VCaP (cell line): ENCODE results near the gene NEURL3.

Experiments used
- H3K27ac ChIP-seq: fragments of 450-650 bp; 2 replicates; pipeline ENCODE4 v1.5.1; 2017
- CTCF ChIP-seq: fragments of 450-650 bp; conservative IDR thresholded peaks from 2 replicates; pipeline ENCODE4 v1.5.1; 2017; ENCODE audit warnings: mild to moderate bottlenecking, moderate library complexity

Gene NEURL3

GRCh38 chr2:96525211-96525507 is 20.0 kb upstream of the NEURL3 start:
- TF ChIP-seq CTCF = no peak
- no peak overlapping the region for H3K27ac ChIP-seq

- no peak overlapping the region for H3K27ac ChIP-seq
- no peak for TF ChIP-seq CTCF
Measured at GRCh38 chr2:96524482-96525210, 19.5 kb upstream of the NEURL3 start.

- H3K27ac ChIP-seq = no peak overlapping the region
- TF ChIP-seq CTCF = no peak
Measured at GRCh38 chr2:96523659-96524481, 18.7 kb upstream of the NEURL3 start.

GRCh38 chr2:96522304-96523203 is 17.4 kb upstream of the NEURL3 start:
- no peak overlapping the region for H3K27ac ChIP-seq

GRCh38 chr2:96521219-96521618 is 16.1 kb upstream of the NEURL3 start:
- TF ChIP-seq CTCF = no peak
- H3K27ac ChIP-seq = no peak overlapping the region

More at GRCh38 chr2:96522304-96523203, 17.4 kb upstream of the NEURL3 start:
- no peak for TF ChIP-seq CTCF

GRCh38 chr2:96520697-96521096 is 15.5 kb upstream of the NEURL3 start:
- no peak for TF ChIP-seq CTCF
- H3K27ac ChIP-seq = no peak overlapping the region

GRCh38 chr2:96520231-96520630 is 15.1 kb upstream of the NEURL3 start:
- H3K27ac ChIP-seq = no peak overlapping the region
- no peak for TF ChIP-seq CTCF
